NB4 (cell line): ENCODE results near the gene HLA-DQB2.
"Not testable (repeated sequence)": the region's sequence is repeated elsewhere in the genome, so short reads cannot be mapped to it uniquely, and the experiment has no call there.

Source experiments
- DNase-seq: peaks from one replicate; pipeline ENCODE4 v3.0.0; 2010; ENCODE audit warnings: low read depth
- H3K4me3 ChIP-seq: one replicate; pipeline ENCODE4 v1.5.1; 2011; ENCODE audit warnings: mild to moderate bottlenecking, low read depth, low read length, moderate library complexity
- MYC ChIP-seq: IDR thresholded peaks from 2 replicates; pipeline ENCODE4 v1.6.1; 2011; ENCODE audit warnings: low read depth, low read length
- POLR2A ChIP-seq: IDR thresholded peaks from 2 replicates; pipeline ENCODE4 v1.6.1; 2011; ENCODE audit warnings: mild to moderate bottlenecking; ENCODE audit not compliant: insufficient read length; ENCODE audit errors: extremely low read depth
- TF ChIP-seq, protein P1 (sequence below): IDR thresholded peaks from one replicate; pipeline ENCODE4 v1.5.1; 2012; ENCODE audit warnings: low read depth, low read length
- TF ChIP-seq, protein P2 (sequence below): IDR thresholded peaks from 2 replicates; pipeline ENCODE4 v1.6.1; 2011; ENCODE audit warnings: low read depth, low read length

The HLA-DQB2 gene

DNA sequence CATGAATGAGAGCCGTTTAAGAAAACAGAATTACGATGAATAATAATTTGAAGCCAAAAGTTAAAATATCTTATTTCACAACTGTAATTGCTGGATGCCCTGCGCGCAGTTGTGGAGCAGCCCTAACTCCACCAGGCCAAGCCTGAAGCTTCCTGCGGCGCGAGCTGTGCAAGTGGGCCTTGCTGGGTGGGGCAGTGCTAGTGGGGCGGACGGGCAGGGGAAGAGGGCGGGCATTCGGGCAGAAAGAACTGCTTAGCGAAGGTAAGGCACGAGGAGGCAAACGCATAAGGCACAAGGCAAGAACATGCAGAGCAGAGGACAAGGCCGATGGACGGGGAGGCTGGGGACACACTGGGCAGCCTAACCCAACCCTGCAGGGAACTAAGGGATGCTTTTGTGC lies 2.3 kb downstream of the HLA-DQB2 start:
- no peak overlapping the region for H3K4me3 ChIP-seq
- TF ChIP-seq, protein P1, sequence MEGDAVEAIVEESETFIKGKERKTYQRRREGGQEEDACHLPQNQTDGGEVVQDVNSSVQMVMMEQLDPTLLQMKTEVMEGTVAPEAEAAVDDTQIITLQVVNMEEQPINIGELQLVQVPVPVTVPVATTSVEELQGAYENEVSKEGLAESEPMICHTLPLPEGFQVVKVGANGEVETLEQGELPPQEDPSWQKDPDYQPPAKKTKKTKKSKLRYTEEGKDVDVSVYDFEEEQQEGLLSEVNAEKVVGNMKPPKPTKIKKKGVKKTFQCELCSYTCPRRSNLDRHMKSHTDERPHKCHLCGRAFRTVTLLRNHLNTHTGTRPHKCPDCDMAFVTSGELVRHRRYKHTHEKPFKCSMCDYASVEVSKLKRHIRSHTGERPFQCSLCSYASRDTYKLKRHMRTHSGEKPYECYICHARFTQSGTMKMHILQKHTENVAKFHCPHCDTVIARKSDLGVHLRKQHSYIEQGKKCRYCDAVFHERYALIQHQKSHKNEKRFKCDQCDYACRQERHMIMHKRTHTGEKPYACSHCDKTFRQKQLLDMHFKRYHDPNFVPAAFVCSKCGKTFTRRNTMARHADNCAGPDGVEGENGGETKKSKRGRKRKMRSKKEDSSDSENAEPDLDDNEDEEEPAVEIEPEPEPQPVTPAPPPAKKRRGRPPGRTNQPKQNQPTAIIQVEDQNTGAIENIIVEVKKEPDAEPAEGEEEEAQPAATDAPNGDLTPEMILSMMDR, result no peak
- TF ChIP-seq, protein P2, sequence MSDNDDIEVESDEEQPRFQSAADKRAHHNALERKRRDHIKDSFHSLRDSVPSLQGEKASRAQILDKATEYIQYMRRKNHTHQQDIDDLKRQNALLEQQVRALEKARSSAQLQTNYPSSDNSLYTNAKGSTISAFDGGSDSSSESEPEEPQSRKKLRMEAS, result no peak
- TF ChIP-seq MYC (no peak), POLR2A (no peak)
- no peak for DNase-seq

DNA sequence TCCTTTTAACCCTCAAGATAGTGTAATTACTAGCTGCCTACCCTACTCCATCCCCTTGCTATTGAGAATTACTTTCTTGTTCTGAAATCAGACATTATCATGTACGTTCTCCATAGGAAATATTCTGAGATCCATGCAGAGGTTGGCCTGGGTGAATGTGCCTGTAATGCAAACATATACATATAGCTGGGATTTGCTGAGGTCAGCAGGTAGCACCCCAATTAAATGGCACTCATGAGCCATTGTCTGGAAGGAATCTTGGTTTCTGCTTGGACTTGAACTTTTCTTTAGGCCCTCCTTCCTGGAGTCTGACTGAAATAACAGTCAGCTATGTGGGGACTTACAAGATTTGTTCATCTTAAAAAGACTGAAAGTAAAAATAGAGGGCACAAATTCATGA lies 3.7 kb downstream of the HLA-DQB2 start:
- TF ChIP-seq MYC (no peak), POLR2A (no peak)
- TF ChIP-seq, protein P2, result no peak
- TF ChIP-seq, protein P1, result no peak
- no peak overlapping the region for H3K4me3 ChIP-seq
- DNase-seq, result no peak

DNA sequence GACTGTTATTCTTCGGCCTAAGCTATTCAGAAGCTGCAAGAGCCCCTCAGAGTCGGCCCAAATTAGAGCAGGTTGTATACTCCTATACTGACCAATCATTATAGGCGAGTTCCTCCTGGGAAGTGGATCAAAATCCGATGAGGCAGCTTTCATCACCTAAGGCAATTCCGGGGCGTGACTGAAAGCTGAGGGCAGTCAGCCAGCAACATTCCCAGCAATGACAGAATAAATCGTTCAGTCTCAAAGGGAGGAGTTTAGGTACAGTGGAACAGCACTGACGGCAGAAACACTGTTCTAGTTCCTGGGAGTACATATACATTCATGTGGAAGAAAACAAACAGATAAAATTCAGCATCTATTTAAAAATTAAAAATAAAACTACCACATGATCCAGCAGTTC lies 10.8 kb downstream of the HLA-DQB2 start:
- DNase-seq, result no peak
- H3K4me3 ChIP-seq, result no peak overlapping the region
- TF ChIP-seq, protein P1, result no peak
- TF ChIP-seq, protein P2, result no peak

DNA sequence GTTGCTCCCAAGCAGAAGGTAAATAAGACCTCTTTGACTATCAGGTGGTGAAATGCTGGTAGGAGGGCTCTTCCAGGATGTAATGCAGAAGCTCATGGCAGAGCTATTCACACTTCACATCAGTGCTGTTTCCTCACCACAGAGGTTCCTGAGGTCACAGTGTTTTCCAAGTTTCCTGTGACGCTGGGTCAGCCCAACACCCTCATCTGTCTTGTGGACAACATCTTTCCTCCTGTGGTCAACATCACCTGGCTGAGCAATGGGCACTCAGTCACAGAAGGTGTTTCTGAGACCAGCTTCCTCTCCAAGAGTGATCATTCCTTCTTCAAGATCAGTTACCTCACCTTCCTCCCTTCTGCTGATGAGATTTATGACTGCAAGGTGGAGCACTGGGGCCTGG lies 17.7 kb downstream of the HLA-DQB2 start:
- H3K4me3 ChIP-seq, result not testable (repeated sequence)

DNA sequence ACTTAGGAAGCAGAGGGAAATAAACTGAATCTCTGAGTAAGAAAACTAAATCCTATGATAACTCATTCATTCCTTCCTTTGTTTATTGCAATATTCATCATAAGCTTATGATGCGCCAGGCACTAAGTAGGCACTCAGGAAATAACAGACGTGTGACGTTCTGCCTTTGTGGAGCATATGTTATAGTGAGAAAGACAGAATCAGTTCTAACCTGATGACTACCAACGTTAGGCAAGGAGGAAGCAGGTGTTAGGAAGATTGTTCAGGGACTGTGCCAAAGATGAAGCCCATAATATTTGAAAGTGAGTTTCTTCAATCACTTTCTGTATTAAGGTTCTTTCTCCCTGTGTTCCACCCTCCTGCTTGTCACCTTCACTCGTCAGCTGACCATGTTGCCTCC lies 18.6 kb downstream of the HLA-DQB2 start:
- TF ChIP-seq POLR2A, result no peak
- TF ChIP-seq, protein P2, result no peak
- TF ChIP-seq, protein P1, result no peak
- DNase-seq, result no peak
- H3K4me3 ChIP-seq, result no peak overlapping the region

More for the DNA sequence above, 17.7 kb downstream of the HLA-DQB2 start:
- DNase-seq, result not testable (repeated sequence)

DNA sequence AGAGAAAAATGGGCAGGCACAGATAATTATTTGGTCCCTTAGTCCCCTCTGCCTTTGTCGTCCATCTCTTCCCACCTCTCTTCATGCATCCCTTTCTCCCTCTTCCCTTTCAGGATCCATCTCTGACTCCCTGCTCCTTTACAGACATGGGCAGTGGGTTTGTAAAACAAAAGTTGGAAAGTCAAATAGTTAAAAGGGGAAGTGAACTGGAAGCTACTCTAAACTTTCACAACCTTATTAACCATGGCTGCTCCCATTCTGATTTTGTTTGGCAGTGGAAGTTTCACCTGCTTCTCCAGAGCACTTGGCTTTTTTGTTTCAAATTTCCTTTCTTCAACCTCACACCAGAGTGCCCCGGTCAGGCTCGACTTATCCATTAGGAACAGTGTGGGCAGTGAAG lies 21.0 kb downstream of the HLA-DQB2 start:
- no peak for DNase-seq
- H3K4me3 ChIP-seq, result no peak overlapping the region
- TF ChIP-seq POLR2A (no peak), MYC (no peak)
- TF ChIP-seq, protein P2, result no peak
- TF ChIP-seq, protein P1, result no peak
